ENCODE data around the gene C1S.

GRCh38 chr12:7021956-7022355 is 38.6 kb upstream of the C1S start:
- TF ChIP-seq CTCF (conservative IDR thresholded peaks at IDR 0.05; ENCODE audit: low read length) (no peak), EZH2phosphoT487 (IDR thresholded peaks at IDR 0.05; ENCODE audit: borderline replicate concordance) (no peak)

All from Loucy (cell line).